Measurements from ENCODE around the gene ZBTB7B.

- TF ChIP-seq, protein P1, sequence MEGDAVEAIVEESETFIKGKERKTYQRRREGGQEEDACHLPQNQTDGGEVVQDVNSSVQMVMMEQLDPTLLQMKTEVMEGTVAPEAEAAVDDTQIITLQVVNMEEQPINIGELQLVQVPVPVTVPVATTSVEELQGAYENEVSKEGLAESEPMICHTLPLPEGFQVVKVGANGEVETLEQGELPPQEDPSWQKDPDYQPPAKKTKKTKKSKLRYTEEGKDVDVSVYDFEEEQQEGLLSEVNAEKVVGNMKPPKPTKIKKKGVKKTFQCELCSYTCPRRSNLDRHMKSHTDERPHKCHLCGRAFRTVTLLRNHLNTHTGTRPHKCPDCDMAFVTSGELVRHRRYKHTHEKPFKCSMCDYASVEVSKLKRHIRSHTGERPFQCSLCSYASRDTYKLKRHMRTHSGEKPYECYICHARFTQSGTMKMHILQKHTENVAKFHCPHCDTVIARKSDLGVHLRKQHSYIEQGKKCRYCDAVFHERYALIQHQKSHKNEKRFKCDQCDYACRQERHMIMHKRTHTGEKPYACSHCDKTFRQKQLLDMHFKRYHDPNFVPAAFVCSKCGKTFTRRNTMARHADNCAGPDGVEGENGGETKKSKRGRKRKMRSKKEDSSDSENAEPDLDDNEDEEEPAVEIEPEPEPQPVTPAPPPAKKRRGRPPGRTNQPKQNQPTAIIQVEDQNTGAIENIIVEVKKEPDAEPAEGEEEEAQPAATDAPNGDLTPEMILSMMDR (IDR thresholded peaks at IDR 0.05) = no peak
- TF ChIP-seq POLR2A (IDR thresholded peaks at IDR 0.05) = no peak
Measured at GRCh38 chr1:155039308-155039669, 36.7 kb downstream of the ZBTB7B start.
